HG03095 (cell line): ENCODE data around the gene BRF1.

Experiments used
- ATAC-seq: cut with Tn5 transposase; IDR thresholded peaks from one replicate; pipeline ENCODE4 v1.9.1; 2021; ENCODE audit warnings: moderate library complexity; ENCODE audit not compliant: unreplicated experiment

The BRF1 gene

GRCh38 chr14:105244334-105244733, 56.5 kb downstream of the BRF1 start:
- no peak for ATAC-seq

DNA sequence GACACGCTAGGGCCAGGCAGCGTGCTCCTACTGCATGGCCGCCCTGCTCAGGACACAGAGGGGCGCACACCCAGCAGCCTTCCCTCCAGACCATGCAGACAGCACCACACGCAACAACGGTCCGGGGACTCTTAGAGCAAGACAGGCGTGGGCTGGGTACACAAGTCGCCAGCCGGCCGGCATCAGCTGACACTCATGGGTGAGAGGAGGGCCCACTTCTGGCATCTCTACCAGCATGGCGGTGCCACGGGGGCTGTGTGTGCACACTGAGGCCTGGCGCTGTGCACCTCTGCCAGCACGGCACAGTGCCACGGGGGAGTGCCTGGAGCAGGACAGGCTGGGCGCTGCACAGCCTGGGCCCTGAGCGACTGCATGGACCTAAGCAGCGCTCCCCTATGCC, 59.2 kb downstream of the BRF1 start:
- no peak for ATAC-seq

DNA sequence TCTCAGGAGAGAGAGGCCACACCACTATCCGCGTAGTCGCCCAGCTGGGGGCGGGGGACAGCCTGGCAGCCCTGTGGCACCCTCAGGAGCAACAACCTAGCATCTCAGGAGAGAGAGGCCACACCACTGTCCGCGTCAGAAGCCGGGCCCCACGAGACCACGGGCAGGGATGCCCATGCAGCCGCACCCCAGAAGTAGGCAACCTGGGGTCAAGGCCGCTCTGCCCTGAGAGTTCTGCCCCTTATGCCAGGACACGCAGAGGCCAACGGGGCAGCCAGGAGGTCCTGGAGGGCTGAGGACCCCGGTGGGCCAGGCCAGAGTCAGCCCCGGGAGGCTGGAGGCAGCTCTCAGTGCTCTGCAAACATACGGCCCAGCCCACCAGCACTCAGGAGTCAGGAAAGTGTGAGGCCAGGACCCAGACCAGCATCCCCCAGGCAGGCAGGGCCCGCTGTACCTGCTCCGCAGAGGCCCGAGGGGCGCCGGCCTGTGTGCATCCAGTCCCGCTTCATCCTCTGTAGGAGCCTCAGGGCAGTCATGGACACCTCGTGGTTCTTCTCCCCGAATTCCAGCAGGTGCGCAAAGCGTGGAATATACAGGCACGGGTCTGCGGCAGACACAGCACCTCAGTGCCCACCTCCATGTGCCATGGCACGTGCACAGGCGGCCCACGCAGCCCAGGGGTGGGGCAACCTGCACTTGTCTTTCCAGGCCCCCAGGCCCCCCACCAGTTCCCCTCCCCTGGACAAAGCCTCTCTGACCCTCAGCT, 59.8 kb downstream of the BRF1 start:
- no peak for ATAC-seq

- ATAC-seq, result no peak
These were observed 71.6 kb downstream of the BRF1 start for GRCh38 chr14:105229099-105229655.

- ATAC-seq, result no peak
These were observed 72.2 kb downstream of the BRF1 start for GRCh38 chr14:105228562-105228961.

- ATAC-seq, result no peak
These were observed 73.5 kb downstream of the BRF1 start for GRCh38 chr14:105227346-105227745.

DNA sequence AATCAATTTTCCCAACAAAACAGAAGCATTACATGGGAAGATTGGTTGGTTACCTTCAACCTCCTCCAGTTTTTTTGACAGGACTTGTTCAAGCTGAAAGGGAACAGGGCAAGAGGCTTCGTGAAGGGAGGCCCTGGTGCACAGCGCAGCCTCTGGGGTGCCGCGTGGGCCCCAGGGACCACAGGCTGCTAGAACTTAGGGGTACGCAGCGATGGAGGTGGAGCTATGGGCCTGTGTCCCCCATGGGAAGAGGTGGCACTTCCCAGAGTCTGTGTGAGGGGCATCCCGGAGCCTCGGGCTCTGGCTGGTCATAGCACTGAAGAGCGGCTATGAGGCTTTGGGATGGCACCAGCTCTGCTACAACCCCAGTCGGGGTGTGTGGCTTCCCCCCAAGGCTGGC, 74.6 kb downstream of the BRF1 start:
- ATAC-seq, result no peak

DNA sequence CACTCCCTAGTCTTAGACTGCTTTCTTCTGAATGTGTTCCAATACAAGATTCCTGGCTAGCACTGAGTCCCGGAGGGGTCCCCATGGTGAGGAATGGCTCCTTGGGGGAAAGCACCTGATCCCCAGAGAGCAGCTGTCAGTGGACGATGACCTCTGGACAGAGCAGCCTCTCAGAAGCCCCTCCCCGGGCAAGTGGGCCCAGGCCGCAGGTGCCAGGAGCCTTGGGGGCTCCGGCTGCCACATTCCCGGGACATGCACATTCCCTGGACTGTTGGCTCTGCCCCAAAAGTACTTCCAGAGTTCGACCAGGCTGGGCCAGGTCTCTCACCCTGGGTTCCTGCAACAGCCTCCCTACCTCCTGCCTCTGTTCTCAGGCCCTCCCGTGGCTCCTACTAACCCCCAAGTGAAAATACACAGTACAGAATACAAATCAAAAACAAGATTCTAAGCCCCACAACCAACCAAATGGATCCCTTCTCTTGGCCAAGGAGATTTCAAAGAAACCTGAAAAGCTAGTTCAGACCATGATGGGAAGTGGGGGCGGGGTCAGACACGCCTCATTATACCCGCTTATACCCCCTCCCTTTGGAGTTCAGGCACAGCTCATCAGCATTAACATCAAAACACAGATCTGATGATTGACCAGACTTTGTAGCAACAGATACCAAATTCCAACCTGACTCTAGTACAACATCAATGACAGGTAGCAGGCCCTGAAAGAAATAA, 75.8 kb downstream of the BRF1 start:
- ATAC-seq, result no peak

- ATAC-seq, result no peak
These were observed 76.8 kb downstream of the BRF1 start for GRCh38 chr14:105223770-105224544.

DNA sequence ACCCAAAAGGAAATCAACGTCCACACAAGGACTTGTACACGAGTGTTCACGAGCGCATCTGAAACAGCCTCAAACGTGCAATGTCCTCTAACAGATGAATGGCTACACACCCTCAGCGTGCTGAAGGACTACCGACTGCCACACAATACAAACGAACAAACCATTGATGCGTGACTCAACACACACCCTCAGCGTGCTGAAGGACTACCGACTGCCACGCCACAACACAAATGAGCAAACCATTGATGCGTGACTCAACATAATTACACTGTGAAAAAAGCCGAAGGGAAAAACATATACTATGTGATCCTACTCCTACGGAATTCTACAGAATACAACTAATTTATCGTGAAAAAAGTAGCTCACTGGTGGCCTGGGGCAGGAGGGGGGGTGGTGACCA, 77.5 kb downstream of the BRF1 start:
- no peak for ATAC-seq

DNA sequence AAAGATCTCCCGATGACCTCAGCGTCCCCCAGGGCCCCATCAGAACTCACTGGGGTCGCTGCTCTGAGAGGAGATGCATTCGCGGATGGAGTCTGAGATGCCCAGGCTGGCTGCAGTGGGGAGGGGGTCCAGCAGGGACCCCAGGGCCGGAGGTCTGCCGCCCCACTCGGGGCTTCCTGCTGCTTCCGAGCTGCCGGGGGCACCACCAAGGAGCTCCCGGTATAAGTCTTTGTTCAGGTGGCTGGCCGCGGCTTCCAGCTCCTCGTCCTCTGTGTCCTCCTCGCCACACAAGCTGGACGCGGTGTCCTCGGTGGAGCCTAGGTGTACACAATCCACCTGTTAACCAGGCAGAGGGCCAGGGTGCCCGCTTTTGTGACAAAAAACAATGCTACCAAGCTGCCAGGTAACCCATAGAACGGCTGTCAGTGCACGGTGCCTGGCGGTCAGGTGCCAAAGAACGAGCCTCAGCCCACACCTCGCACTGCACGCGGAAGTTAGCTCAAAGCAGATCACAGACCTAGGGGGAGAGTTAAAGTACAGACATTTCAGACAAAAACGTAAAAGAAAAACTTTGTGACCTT, 79.1 kb downstream of the BRF1 start:
- no peak for ATAC-seq

DNA sequence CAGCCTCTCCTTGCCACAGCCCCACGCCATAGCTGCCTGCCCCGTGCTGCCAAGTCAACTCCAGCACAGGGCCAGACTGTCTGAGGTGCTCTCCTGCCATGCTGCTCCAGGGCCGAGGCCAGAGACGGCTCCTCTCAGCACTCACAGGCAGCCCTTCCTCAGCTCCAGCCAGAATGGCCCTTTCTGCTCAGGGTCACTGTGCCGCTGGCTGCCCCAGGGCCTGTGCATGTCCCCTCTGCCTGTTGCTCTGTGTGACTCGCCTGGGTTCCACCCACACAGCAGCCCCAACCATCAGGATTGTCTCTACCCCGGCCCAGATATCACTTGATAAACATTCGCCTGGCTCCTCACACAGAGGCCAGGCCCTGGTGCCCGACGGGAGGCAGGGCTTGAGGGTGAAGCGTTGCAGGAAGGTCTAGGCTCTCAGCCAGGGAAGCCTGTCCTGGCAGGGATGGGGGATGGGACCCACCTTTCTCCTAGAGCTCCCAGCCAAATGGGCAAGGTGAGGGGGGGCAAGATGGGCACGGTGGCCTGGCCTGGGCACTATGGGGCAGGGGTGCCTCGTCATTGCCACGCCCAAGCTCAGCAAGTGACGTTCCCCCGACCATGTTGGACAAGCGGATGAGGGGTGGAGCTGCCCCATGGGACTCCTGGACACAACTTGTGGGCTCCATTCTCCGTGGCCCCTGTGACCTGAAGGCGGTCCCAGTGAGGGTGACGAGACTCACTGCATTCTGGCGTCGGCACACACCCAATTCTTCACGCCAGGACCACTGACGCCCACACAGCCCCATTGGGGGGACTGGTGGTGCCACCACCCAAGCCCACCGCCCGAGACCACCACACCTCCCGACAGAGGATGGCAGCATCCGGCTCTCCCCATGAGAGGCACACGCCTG, 79.9 kb downstream of the BRF1 start:
- ATAC-seq, result no peak

DNA sequence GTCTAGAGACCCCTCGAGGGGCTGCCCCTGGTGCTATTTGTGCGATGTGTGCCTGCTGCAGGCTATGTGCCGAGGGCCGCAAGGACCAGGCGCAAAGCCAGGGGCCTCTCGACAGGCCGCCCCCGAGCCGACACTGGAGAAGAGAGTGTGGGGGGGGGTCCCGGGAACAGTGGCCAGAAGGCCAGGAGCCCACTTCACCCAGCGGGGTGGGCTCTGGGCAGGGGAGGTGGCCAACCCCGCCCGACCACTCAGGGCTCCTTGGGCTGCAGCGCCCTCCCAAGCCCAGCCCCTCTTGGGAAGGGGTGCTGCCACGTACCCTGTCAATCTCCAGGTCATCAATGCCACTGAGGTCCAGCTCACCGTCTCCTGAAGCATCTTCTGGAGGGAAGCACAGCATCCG, 81.0 kb downstream of the BRF1 start:
- ATAC-seq, result no peak

DNA sequence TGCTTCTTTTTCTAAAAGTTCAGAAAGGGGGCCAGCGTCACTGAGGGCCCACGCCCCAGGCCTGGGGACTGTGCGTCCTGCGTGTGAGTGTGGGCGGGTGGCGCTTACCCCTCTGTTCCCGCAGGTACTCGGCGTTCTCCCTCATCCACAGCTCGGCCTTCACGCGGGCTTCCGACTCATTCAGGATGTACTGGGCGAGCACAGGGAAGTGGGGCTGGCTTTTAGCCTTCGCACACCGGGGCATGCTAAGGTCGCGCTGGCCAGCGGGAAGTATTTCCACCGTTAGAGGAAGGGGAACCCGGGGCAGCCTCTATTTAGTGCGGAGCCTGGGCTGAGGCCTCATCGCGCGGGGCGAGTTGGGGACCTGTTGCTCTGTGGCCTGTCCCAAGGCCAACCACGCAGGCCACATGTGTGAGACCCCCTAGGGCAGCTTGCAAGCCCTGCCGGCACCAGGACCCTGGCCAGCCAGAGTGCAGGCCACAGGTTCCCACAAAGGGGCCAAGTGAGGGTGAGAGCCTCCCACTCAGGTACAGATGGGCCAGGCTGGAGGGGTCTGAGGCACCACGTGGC, 81.7 kb downstream of the BRF1 start:
- no peak for ATAC-seq

GRCh38 chr14:105218611-105219010, 82.2 kb downstream of the BRF1 start:
- no peak for ATAC-seq

DNA sequence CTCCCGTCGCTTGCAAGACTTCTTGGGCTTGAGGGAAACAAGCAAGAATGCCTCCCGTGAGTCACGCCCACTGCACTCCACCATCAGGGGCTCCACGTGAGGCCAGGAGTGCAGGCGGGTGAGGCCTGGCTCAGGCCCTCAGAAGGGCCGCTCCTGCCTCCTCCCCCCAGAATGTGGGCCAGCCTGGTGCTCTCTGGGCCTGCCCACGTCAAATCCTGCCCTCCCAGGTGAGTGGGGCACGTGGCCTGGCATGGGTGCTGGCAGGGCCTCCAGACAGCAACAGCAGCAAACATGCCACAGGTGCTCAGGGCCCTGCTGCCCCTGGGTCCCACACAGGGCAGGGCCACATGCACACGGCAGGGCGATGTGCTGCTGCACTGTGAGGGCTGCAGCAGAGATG, 83.0 kb downstream of the BRF1 start:
- ATAC-seq, result no peak

DNA sequence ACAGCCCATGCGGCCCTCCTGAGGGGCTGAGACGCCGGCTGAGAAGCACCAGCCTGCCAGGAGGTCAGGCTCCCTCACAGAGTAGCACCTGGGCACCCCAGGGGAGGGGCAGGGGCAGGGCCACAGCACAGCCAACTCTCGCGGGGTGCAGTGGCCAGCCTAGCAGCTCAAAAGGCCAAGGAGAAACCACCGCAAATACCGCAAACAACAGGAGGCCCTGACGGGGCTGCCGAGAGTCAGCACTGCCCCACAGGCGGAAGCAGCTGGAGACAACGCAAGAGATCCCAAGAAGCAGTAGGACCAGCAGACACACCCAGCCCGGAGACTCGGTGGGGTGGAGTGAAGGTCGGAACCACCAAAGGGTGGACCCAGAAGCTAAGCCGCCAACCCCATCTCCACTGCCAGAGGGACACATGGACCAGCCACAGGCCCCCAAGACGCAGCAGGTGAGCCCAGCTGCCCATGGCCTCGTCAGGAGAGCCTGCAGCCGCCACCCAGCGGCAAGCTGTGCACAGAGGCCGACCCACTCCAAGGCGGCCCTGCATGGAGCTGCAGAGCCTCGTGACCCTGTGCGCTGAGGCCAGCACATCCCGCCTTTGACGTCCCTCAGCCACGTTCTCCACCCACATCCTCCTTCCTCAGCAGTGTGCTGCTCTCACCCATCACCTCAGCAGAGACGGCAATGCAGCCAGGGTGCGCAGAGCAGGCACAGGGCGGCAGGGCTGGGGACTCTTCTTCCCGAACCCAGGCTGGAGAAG, 84.1 kb downstream of the BRF1 start:
- no peak for ATAC-seq

DNA sequence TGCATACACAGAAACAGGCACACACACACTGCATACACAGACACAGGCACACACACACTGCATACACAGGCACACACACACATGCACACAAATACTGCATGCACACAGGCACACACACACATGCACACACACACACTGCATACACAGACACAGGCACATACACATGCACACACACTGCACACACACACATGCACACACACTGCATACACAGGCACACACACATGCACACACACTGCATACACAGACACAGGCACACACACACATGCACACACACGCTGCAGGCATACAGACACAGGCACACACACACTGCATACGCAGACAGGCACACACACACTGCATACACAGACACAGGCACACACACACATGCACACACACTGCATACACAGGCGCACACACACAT, 85.2 kb downstream of the BRF1 start:
- ATAC-seq, result no peak

- no peak for ATAC-seq
These were observed 86.4 kb downstream of the BRF1 start for GRCh38 chr14:105214324-105214915.
